IMR-90 (cell line): ENCODE data around the gene EGFL8. TPM values are rescaled to one million over a fixed set of nuclear protein-coding genes. Genes with fewer than 3 reads are reported as not detected.

ENCODE experiments used
- ATAC-seq: fragments of 200-7000 bp; cut with Tn5 transposase; 2 replicates; pipeline ENCODE4 v1.9.1; 2020; ENCODE audit warnings: low read depth, mild to moderate bottlenecking, moderate library complexity
- BruUV-seq: library from RNA; stranded (reverse); fragments of 400-500 nt; replicated peaks from 2 replicates; lab custom pipeline; 2021; lab: Mats Ljungman, UMichigan
- CTCF ChIA-PET: fragments of 300-600 bp; formaldehyde crosslinking; extraction: SDS; loops from one replicate; lab custom pipeline; 2021; ENCODE audit warnings: antibody characterized with exemption; lab: Yijun Ruan, JAX
- POLR2A ChIA-PET: fragments of 300-600 bp; sonication (Branson Sonifier 250); formaldehyde crosslinking; loops from one replicate; lab custom pipeline; 2022; ENCODE audit warnings: antibody characterized with exemption; ENCODE audit not compliant: unreplicated experiment; lab: Charles Lee
- DNase-seq: peaks from one replicate; pipeline ENCODE4 v3.0.0; 2013
- H2AFZ ChIP-seq: replicated peaks from 2 replicates; pipeline ENCODE3; 2013; ENCODE audit warnings: low read length, mild to moderate bottlenecking; ENCODE audit not compliant: poor library complexity
- H2AK5ac ChIP-seq: 2 replicates; pipeline ENCODE4 v1.6.1; 2013; ENCODE audit warnings: low read depth, low read length, inconsistent platforms
- H2AK9ac ChIP-seq: replicated peaks from 2 replicates; pipeline ENCODE3; 2013; ENCODE audit warnings: mild to moderate bottlenecking, low read depth, low read length, moderate library complexity; ENCODE audit not compliant: poor library complexity
- H2BK120ac ChIP-seq: 2 replicates; pipeline ENCODE4 v1.6.1; 2013; ENCODE audit warnings: low read depth, low read length, inconsistent platforms
- H2BK15ac ChIP-seq: 3 replicates; pipeline ENCODE4 v1.6.1; 2013; ENCODE audit warnings: low read depth, low read length, inconsistent platforms
- H2BK20ac ChIP-seq: 2 replicates; pipeline ENCODE4 v1.6.1; 2013; ENCODE audit warnings: low read depth, mild to moderate bottlenecking, inconsistent platforms, low read length, moderate library complexity
- H2BK5ac ChIP-seq: 2 replicates; pipeline ENCODE4 v1.6.1; 2013; ENCODE audit warnings: mild to moderate bottlenecking, low read depth, low read length, inconsistent platforms; ENCODE audit not compliant: poor library complexity, severe bottlenecking
- H3K14ac ChIP-seq: replicated peaks from 2 replicates; pipeline ENCODE4 v1.6.1; 2013; ENCODE audit warnings: low read depth, low read length, inconsistent platforms
- H3K18ac ChIP-seq: 2 replicates; pipeline ENCODE4 v1.6.1; 2013; ENCODE audit warnings: low read depth, low read length, control low read depth
- H3K23ac ChIP-seq: 2 replicates; pipeline ENCODE4 v1.6.1; 2013; ENCODE audit warnings: low read depth, low read length, inconsistent platforms
- H3K27ac ChIP-seq: 2 replicates; pipeline ENCODE4 v1.5.1; 2013; ENCODE audit warnings: mild to moderate bottlenecking, control low read depth, low read length; ENCODE audit not compliant: insufficient read depth
- H3K27me3 ChIP-seq: 2 replicates; pipeline ENCODE4 v1.6.1; 2013; ENCODE audit warnings: low read length; ENCODE audit not compliant: control insufficient read depth, insufficient read depth
- H3K36me3 ChIP-seq: 2 replicates; pipeline ENCODE4 v1.6.1; 2013; ENCODE audit warnings: low read length, mixed read lengths; ENCODE audit not compliant: control insufficient read depth, insufficient read depth
- H3K4ac ChIP-seq: 2 replicates; pipeline ENCODE4 v1.6.1; 2013; ENCODE audit warnings: low read depth, low read length, inconsistent platforms
- H3K4me1 ChIP-seq: 2 replicates; pipeline ENCODE4 v1.6.1; 2013; ENCODE audit warnings: low read length, mixed read lengths; ENCODE audit not compliant: control insufficient read depth, insufficient read depth
- H3K4me2 ChIP-seq: 2 replicates; pipeline ENCODE4 v1.6.1; 2013; ENCODE audit warnings: low read depth, mild to moderate bottlenecking, control low read depth, low read length, moderate library complexity
- H3K4me3 ChIP-seq: 2 replicates; pipeline ENCODE4 v1.5.1; 2013; ENCODE audit warnings: low read depth, mild to moderate bottlenecking, control low read depth, low read length, moderate library complexity; ENCODE audit not compliant: insufficient read depth
- H3K56ac ChIP-seq: 2 replicates; pipeline ENCODE4 v1.6.1; 2013; ENCODE audit warnings: low read length, inconsistent platforms; ENCODE audit not compliant: insufficient read depth; ENCODE audit errors: extremely low read depth
- H3K79me1 ChIP-seq, 2 experiments: 2 replicates each; pipeline ENCODE4 v1.6.1; 2013; ENCODE audit warnings: low read length in 2 of 2, inconsistent platforms in 1 of 2, low read depth in 1 of 2
- H3K9ac ChIP-seq: 2 replicates; pipeline ENCODE4 v1.6.1; 2013; ENCODE audit warnings: low read depth, low read length, control low read depth
- H3K9me1 ChIP-seq: 2 replicates; pipeline ENCODE4 v1.6.1; 2013; ENCODE audit warnings: low read length, inconsistent platforms; ENCODE audit not compliant: insufficient read depth
- H3K9me3 ChIP-seq: 2 replicates; pipeline ENCODE4 v1.6.1; 2013; ENCODE audit warnings: low read length; ENCODE audit not compliant: control insufficient read depth, insufficient read depth
- H4K20me1 ChIP-seq: 2 replicates; pipeline ENCODE4 v1.6.1; 2013; ENCODE audit warnings: low read length, inconsistent platforms; ENCODE audit not compliant: insufficient read depth
- H4K5ac ChIP-seq: 2 replicates; pipeline ENCODE4 v1.6.1; 2013; ENCODE audit warnings: mild to moderate bottlenecking, low read depth, low read length, control low read depth
- H4K8ac ChIP-seq, 2 experiments: 2 replicates each; pipeline ENCODE4 v1.6.1; 2013; ENCODE audit warnings: low read depth in 2 of 2, low read length in 2 of 2, control low read depth in 1 of 2, inconsistent platforms in 1 of 2
- H4K91ac ChIP-seq: 2 replicates; pipeline ENCODE4 v1.6.1; 2013; ENCODE audit warnings: low read depth, low read length, inconsistent platforms; ENCODE audit not compliant: insufficient read depth
- CEBPB ChIP-seq: IDR thresholded peaks from 2 replicates; pipeline ENCODE4 v1.6.1; 2012; ENCODE audit warnings: low read depth, low read length, improper control_type of control experiment
- CHD1 ChIP-seq: IDR thresholded peaks from 2 replicates; pipeline ENCODE4 v1.6.1; 2012; ENCODE audit warnings: low read depth, low read length, improper control_type of control experiment
- CTCF ChIP-seq: conservative IDR thresholded peaks from 2 replicates; pipeline ENCODE4 v1.5.1; 2012; ENCODE audit warnings: mild to moderate bottlenecking, low read depth, low read length, improper control_type of control experiment
- FOS ChIP-seq: fragments of 150-350 bp; IDR thresholded peaks from 2 replicates; pipeline ENCODE4 v1.6.1; 2016; ENCODE audit warnings: low read depth, low read length
- MAZ ChIP-seq: IDR thresholded peaks from 2 replicates; pipeline ENCODE4 v1.6.1; 2012; ENCODE audit warnings: low read depth, mild to moderate bottlenecking, low read length, improper control_type of control experiment, moderate library complexity, borderline replicate concordance
- NFE2L2 ChIP-seq: fragments of 150-350 bp; IDR thresholded peaks from 2 replicates; pipeline ENCODE4 v1.6.1; 2016; ENCODE audit warnings: low read depth, mild to moderate bottlenecking, low read length
- RAD21 ChIP-seq: IDR thresholded peaks from 2 replicates; pipeline ENCODE4 v1.6.1; 2012; ENCODE audit warnings: low read length, improper control_type of control experiment
- RCOR1 ChIP-seq: IDR thresholded peaks from 2 replicates; pipeline ENCODE4 v1.6.1; 2012; ENCODE audit warnings: mild to moderate bottlenecking, low read length, improper control_type of control experiment; ENCODE audit not compliant: insufficient replicate concordance
- SMC3 ChIP-seq: fragments of 150-350 bp; IDR thresholded peaks from 2 replicates; pipeline ENCODE4 v1.6.1; 2016; ENCODE audit warnings: low read depth, mild to moderate bottlenecking, antibody characterized with exemption, low read length, moderate library complexity
- USF2 ChIP-seq: fragments of 150-350 bp; IDR thresholded peaks from 2 replicates; pipeline ENCODE4 v1.6.1; 2017; ENCODE audit warnings: mild to moderate bottlenecking, antibody characterized with exemption, low read length, low read depth
- WGBS, 2 experiments: methylation state at CpG; one replicate each; pipeline versions ENCODE4 v1.1.5 to v1.1.7; 2013; ENCODE audit warnings: missing lambda C conversion rate in 2 of 2; ENCODE audit not compliant: insufficient read length in 1 of 2; ENCODE audit errors: extremely low coverage in 2 of 2; 5-methylcytosine and 5-hydroxymethylcytosine counted together
- dilution Hi-C: fragments of 300-500 bp; cut with HindIII; formaldehyde crosslinking; loops from one replicate; pipeline ENCODE4 v1.14.3; 2018; ENCODE audit warnings: low sequenced_read_pairs; ENCODE audit not compliant: unreplicated experiment
- in situ Hi-C: fragments of 300-500 bp; cut with MboI; formaldehyde crosslinking; loops from 3 replicates; pipeline ENCODE4 v1.14.3; 2019; ENCODE audit warnings: low sequenced_read_pairs, inconsistent platforms, mixed read lengths
- intact Hi-C: fragments of 100-400 bp; cut with micrococcal nuclease; formaldehyde crosslinking; loops from 2 replicates; pipeline ENCODE4 v1.10.0; 2022
- polyA plus RNA-seq, 3 experiments: library from polyadenylated mRNA; depleted of rRNA; stranded (reverse); fragments of >200 nt; gene quantifications; 2 replicates each; pipeline ENCODE4 v1.2.3, GENCODE V29; 2012; ENCODE audit warnings: low replicate concordance in 1 of 3
- total RNA-seq: library from RNA; depleted of rRNA; stranded (reverse); fragments of >200 nt; gene quantifications from 2 replicates; pipeline ENCODE4 v1.2.3, GENCODE V29; 2012

EGFL8 gene
- total and polyA plus RNA-seq, 2 of the 4 experiments (the other 2 are of a cell fraction) = 0.18 to 4.7 TPM

DNA sequence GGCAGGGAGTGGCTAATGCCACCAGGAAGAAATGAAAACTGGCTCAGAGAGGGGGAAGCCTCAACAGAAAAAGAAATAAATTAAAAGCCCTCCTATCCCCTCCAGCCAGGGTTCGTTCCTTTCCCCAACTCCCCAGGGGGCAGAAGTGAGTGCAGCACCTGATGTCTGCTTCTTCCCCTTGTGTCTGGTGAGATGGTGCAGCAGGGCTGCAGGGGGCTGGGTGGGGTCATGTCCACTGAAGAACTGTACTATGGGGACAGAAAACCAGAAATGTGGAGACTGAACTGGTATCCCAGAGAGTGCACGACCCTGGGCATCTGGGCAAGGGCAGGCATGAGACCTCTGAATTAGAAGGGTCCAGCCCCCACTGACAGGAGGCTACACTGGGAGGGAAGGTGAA is 4.0 kb downstream of the EGFL8 start:
- BruUV-seq = no TSS peak
- Histone ChIP-seq H3K9me1 (peaks cover 18% of the 10 kb centered on the region), H3K36me3 (peaks cover 54% of the 10 kb centered on the region)

More for the DNA sequence above, 4.0 kb downstream of the EGFL8 start:
- no peak overlapping the region for H2BK120ac ChIP-seq
- no CpG with 5 or more reads among the region's 2 CpGs for WGBS, 2 experiments
- no peak overlapping the region for H4K5ac ChIP-seq
- no peak overlapping the region for H3K23ac ChIP-seq
- no peak overlapping the region for H3K4ac ChIP-seq
- H3K18ac ChIP-seq = no peak overlapping the region
- H3K27ac ChIP-seq = no peak overlapping the region
- no peaks in the 10 kb centered on the region for H4K20me1 ChIP-seq
- H3K56ac ChIP-seq = no peak overlapping the region
- no peak overlapping the region for H3K4me2 ChIP-seq
- no peak for TF ChIP-seq CEBPB
- TF ChIP-seq CTCF = no peak
- no peak for TF ChIP-seq FOS
- TF ChIP-seq RCOR1 = no peak
- TF ChIP-seq MAZ = no peak
- no peak for TF ChIP-seq RAD21
- no peak for TF ChIP-seq SMC3
- TF ChIP-seq NFE2L2 = no peak
- no peak for TF ChIP-seq USF2
- no peak for TF ChIP-seq CHD1
- H2AFZ ChIP-seq = no peak overlapping the region
- intact Hi-C loops = no loop called here
- no peak overlapping the region for H2AK5ac ChIP-seq
- in situ Hi-C loops = no loop called here
- no peak overlapping the region for H3K9ac ChIP-seq
- H4K8ac ChIP-seq = no peak overlapping the region
- H3K27me3 ChIP-seq = no peaks in the 10 kb centered on the region
- ATAC-seq = peak; percentile 6; the same call in 1 of the 2 replicates
- H3K14ac ChIP-seq = no peak overlapping the region
- no peak overlapping the region for H2BK5ac ChIP-seq
- no peak for DNase-seq
- peaks cover 10 to 31% of the 10 kb centered on the region in 2 experiments; a peak in 3 of 4 replicates for H3K79me1 ChIP-seq
- no peak overlapping the region for H3K4me3 ChIP-seq
- H3K9me3 ChIP-seq = no peaks in the 10 kb centered on the region
- no peak overlapping the region for H2AK9ac ChIP-seq
- ChIA-PET CTCF (no interaction called here), POLR2A (interaction anchor here (1.0 kb wide), 1 partner anchor 9 kb away, joined by 3 read pairs; no protein-coding TSS in a partner anchor)
- dilution Hi-C loops = no loop called here
- peaks cover 3% of the 10 kb centered on the region for H3K4me1 ChIP-seq
- H2BK15ac ChIP-seq = no peak overlapping the region
- no peak overlapping the region for H4K91ac ChIP-seq
- no peak overlapping the region for H2BK20ac ChIP-seq
